ENCODE results near the gene ADD2. TPM values are rescaled to one million over a fixed set of nuclear protein-coding genes. Genes with fewer than 3 reads are reported as not detected.

ADD2 gene
- total and polyA plus RNA-seq, 2 experiments from 2014 or later, result 34.6 to 223 TPM

DNA sequence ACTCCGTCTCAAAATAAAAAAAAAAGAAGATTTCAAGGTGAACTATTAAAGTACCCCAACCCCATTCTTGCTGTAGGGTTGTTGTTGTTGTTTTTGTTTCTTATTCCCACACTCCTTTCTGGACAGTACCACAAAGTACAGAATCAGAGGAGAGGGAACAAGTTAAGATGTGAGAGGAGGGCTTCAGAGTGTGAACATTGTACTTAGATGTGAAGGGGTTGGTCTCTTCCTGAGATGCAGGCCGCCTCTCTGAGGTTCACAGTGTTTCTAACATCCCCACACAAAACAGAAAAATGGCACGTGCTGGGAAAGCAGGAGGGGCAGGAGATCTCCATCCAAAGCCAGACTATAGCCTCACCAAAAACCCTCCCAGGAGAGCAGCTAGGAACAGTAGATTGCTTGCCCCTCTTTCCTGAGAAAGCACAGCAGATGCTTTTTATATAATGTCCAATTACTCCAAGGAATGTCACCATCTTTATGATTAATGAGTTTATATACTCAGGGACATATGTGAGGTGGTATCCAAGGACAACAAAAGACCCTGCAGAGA lies 22.6 kb downstream of the ADD2 start:
- no peak overlapping the region for H3K4me3 ChIP-seq
- peaks cover 18% of the 10 kb centered on the region for H3K36me3 Mint-ChIP-seq (ENCODE audit: low read depth)
- ATAC-seq, result no peak
- H4K20me1 ChIP-seq (replicated peaks; ENCODE audit: insufficient read depth), result peaks cover 87% of the 10 kb centered on the region
- peaks cover 100% of the 10 kb centered on the region for H3K79me2 ChIP-seq (replicated peaks; ENCODE audit: insufficient read depth)
- H3K4me2 ChIP-seq, result peak overlapping the region; percentile 7; the same call in 1 of the 2 replicates
- TF ChIP-seq CTCF (conservative IDR thresholded peaks at IDR 0.05; ENCODE audit: low read depth in 2 of 2), result no peak
- no peak for TF ChIP-seq POLR2AphosphoS5 (IDR thresholded peaks at IDR 0.05; ENCODE audit: low read depth)
- TF ChIP-seq, protein P1, sequence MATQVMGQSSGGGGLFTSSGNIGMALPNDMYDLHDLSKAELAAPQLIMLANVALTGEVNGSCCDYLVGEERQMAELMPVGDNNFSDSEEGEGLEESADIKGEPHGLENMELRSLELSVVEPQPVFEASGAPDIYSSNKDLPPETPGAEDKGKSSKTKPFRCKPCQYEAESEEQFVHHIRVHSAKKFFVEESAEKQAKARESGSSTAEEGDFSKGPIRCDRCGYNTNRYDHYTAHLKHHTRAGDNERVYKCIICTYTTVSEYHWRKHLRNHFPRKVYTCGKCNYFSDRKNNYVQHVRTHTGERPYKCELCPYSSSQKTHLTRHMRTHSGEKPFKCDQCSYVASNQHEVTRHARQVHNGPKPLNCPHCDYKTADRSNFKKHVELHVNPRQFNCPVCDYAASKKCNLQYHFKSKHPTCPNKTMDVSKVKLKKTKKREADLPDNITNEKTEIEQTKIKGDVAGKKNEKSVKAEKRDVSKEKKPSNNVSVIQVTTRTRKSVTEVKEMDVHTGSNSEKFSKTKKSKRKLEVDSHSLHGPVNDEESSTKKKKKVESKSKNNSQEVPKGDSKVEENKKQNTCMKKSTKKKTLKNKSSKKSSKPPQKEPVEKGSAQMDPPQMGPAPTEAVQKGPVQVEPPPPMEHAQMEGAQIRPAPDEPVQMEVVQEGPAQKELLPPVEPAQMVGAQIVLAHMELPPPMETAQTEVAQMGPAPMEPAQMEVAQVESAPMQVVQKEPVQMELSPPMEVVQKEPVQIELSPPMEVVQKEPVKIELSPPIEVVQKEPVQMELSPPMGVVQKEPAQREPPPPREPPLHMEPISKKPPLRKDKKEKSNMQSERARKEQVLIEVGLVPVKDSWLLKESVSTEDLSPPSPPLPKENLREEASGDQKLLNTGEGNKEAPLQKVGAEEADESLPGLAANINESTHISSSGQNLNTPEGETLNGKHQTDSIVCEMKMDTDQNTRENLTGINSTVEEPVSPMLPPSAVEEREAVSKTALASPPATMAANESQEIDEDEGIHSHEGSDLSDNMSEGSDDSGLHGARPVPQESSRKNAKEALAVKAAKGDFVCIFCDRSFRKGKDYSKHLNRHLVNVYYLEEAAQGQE (IDR thresholded peaks at IDR 0.05; ENCODE audit: unreplicated experiment), result no peak
- TF ChIP-seq JUNB (IDR thresholded peaks at IDR 0.05; ENCODE audit: unreplicated experiment), result no peak
- no peak for TF ChIP-seq ZNF331 (CRISPR knock-in tag; IDR thresholded peaks at IDR 0.05; ENCODE audit: low read depth)
- TF ChIP-seq STAT1 (IDR thresholded peaks at IDR 0.05; ENCODE audit: unreplicated experiment), result no peak
- TF ChIP-seq ZNF114 (CRISPR knock-in tag; IDR thresholded peaks at IDR 0.05), result no peak
- TF ChIP-seq NANOG (IDR thresholded peaks at IDR 0.05; ENCODE audit: borderline replicate concordance), result no peak
- TF ChIP-seq, protein P2, sequence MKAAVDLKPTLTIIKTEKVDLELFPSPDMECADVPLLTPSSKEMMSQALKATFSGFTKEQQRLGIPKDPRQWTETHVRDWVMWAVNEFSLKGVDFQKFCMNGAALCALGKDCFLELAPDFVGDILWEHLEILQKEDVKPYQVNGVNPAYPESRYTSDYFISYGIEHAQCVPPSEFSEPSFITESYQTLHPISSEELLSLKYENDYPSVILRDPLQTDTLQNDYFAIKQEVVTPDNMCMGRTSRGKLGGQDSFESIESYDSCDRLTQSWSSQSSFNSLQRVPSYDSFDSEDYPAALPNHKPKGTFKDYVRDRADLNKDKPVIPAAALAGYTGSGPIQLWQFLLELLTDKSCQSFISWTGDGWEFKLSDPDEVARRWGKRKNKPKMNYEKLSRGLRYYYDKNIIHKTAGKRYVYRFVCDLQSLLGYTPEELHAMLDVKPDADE (IDR thresholded peaks at IDR 0.05), result no peak
- no peak for TF ChIP-seq ZNF462 (CRISPR knock-in tag; IDR thresholded peaks at IDR 0.05)
- no peak for TF ChIP-seq EZH2phosphoT487 (IDR thresholded peaks at IDR 0.05; ENCODE audit: unreplicated experiment)
- no peak for TF ChIP-seq CREB1 (CRISPR knock-in tag; IDR thresholded peaks at IDR 0.05; ENCODE audit: low read depth)
- no peak for TF ChIP-seq EZH2 (IDR thresholded peaks at IDR 0.05; ENCODE audit: low read depth, unreplicated experiment)
- H3K27ac ChIP-seq (ENCODE audit: low read depth), result peak overlapping the region; percentile 34; the same call in 1 of the 2 replicates
- H3K27me3 ChIP-seq (ENCODE audit: insufficient read depth), result no peaks in the 10 kb centered on the region
- H3K4me1 ChIP-seq (ENCODE audit: insufficient read depth), result peaks cover 69% of the 10 kb centered on the region
- no peaks in the 10 kb centered on the region for H3K36me3 ChIP-seq (ENCODE audit: insufficient read depth)
- H3K4me3 Mint-ChIP-seq, result no peak overlapping the region
- peaks cover 70% of the 10 kb centered on the region for H3K4me1 Mint-ChIP-seq
- no peaks in the 10 kb centered on the region for H3K9me3 Mint-ChIP-seq
- H3K9me2 ChIP-seq (ENCODE audit: insufficient read depth), result no peaks in the 10 kb centered on the region
- no peaks in the 10 kb centered on the region; the same call in 1 of the 2 replicates for H3F3A ChIP-seq (replicated peaks; ENCODE audit: low read depth)
- no peak overlapping the region for H3K27ac Mint-ChIP-seq
- no peak overlapping the region for H2AFZ ChIP-seq
- H3K27me3 Mint-ChIP-seq (ENCODE audit: insufficient read depth, low read depth, poor library complexity), result peaks cover 4% of the 10 kb centered on the region
- DNase-seq (ENCODE audit: low spot score), result no peak

Data from GM23338 (cell line).